Bronchial epithelial cell (primary cell): ENCODE measurements around the gene PDIK1L. TPM values are rescaled to one million over a fixed set of nuclear protein-coding genes. Genes with fewer than 3 reads are reported as not detected.

Experiments
- total RNA-seq: library from RNA; depleted of rRNA; stranded (reverse); fragments of >200 nt; gene quantifications from 2 replicates; pipeline ENCODE4 v1.2.1, GENCODE V29; 2014

PDIK1L gene
- total RNA-seq, 1 donor from 2014 or later: 8.7 TPM

Other genes starting within 250 kb of the PDIK1L start
- 12.6 and 20.7 TPM in 2 replicates for gene PAQR7, start 236.1 kb upstream of the PDIK1L start, total RNA-seq
- 15.8 and 19.5 TPM in 2 replicates for gene STMN1, start 205.4 kb upstream of the PDIK1L start, total RNA-seq
- gene PAFAH2, start 113.8 kb upstream of the PDIK1L start, total RNA-seq: 11.3 and 20.7 TPM in 2 replicates
- gene EXTL1, start 90.0 kb upstream of the PDIK1L start, total RNA-seq: not detected in 2 replicates
- 0.13 TPM in 1 of 2 replicates, not detected in the other for gene SLC30A2, start 65.7 kb upstream of the PDIK1L start, total RNA-seq
- 0.13 TPM in 1 of 2 replicates, not detected in the other for gene TRIM63, start 44.2 kb upstream of the PDIK1L start, total RNA-seq
- gene FAM110D, start 47.3 kb downstream of the PDIK1L start, total RNA-seq: not detected in 2 replicates
- gene C1orf232, start 57.1 kb downstream of the PDIK1L start, total RNA-seq: not detected in 2 replicates
- gene ZNF593, start 58.1 kb downstream of the PDIK1L start, total RNA-seq: 53.0 and 66.9 TPM in 2 replicates
- gene ZNF593OS, start 60.0 kb downstream of the PDIK1L start, total RNA-seq: not detected in 2 replicates
- gene CNKSR1, start 65.7 kb downstream of the PDIK1L start, total RNA-seq: 11.8 and 15.8 TPM in 2 replicates
- gene CATSPER4, start 78.8 kb downstream of the PDIK1L start, total RNA-seq: under 0.01 TPM in 2 replicates
- 8.1 and 8.4 TPM in 2 replicates for gene CEP85, start 122.4 kb downstream of the PDIK1L start, total RNA-seq
- gene SH3BGRL3, start 168.3 kb downstream of the PDIK1L start, total RNA-seq: 14.5 and 28.7 TPM in 2 replicates
- gene UBXN11, start 194.8 kb downstream of the PDIK1L start, total RNA-seq: 2.6 and 3.1 TPM in 2 replicates
- gene CD52, start 206.1 kb downstream of the PDIK1L start, total RNA-seq: not detected in 2 replicates
- 19.5 and 67.7 TPM in 2 replicates for gene CRYBG2, start 242.3 kb downstream of the PDIK1L start, total RNA-seq